Right cardiac atrium (tissue), 5 donors: ENCODE data around the gene SMIM20. TPM values are rescaled to one million over a fixed set of nuclear protein-coding genes. Genes with fewer than 3 reads are reported as not detected.

Experiments used
- ATAC-seq, 2 donors: fragments of 200-7000 bp; cut with Tn5 transposase; one replicate each; pipeline versions ENCODE4 v1.8.0 to v1.9.1; 2020; ENCODE audit warnings: moderate library complexity in 2 of 2, mild to moderate bottlenecking in 1 of 2
- DNase-seq, 3 donors: peaks; one replicate each; pipeline ENCODE4 v3.0.0-alpha.2; 2020
- H3K27ac ChIP-seq: one replicate; pipeline ENCODE4 v1.5.1; 2013; ENCODE audit warnings: mild to moderate bottlenecking, low read length, control low read depth, moderate library complexity
- H3K27me3 ChIP-seq: one replicate; pipeline ENCODE4 v1.6.1; 2013; ENCODE audit not compliant: control insufficient read depth, insufficient read depth
- H3K4me1 ChIP-seq: one replicate; pipeline ENCODE4 v1.6.1; 2013; ENCODE audit warnings: low read length; ENCODE audit not compliant: control insufficient read depth, insufficient read depth
- H3K4me3 ChIP-seq: one replicate; pipeline ENCODE4 v1.5.1; 2013; ENCODE audit warnings: low read length, control low read depth
- H3K9me3 ChIP-seq: one replicate; pipeline ENCODE4 v1.6.1; 2013; ENCODE audit warnings: low read length; ENCODE audit not compliant: control insufficient read depth
- WGBS: extraction: QIAGEN DNeasy Blood & Tissue Kit; methylation state at CpG from one replicate; pipeline ENCODE4 v1.1.7; 2013; 5-methylcytosine and 5-hydroxymethylcytosine counted together
- intact Hi-C, 4 donors: fragments of 100-400 bp; cut with DNase I; formaldehyde crosslinking; loops; one replicate each; pipeline versions ENCODE4 v1.11.0 to v1.14.0; 2022 to 2023
- polyA plus RNA-seq: library from polyadenylated mRNA; stranded (reverse); fragments of 200-250 nt; gene quantifications from one replicate; pipeline ENCODE4 v1.2.3, GENCODE V29; 2013
- total RNA-seq, 4 donors: library from RNA; stranded (reverse); fragmentation: NEBNext Ultra II Directional; extraction: Animal tissue kit (Norgen Biotek cat#: 25700); gene quantifications; one replicate each; pipeline ENCODE4 v1.2.1, GENCODE V29; 2021
- donor health status: healthy with polysubstance abuse.
- donor health status: DM: no; HTN: yes; CAD: no.
- donor health status: DM: no; HTN: no; CAD: no.
- donor health status: DM: no; HTN: yes; CAD: no; lungs with severe emphysema.
- donor health status: DM: yes; HTN: yes; CAD: no.

Gene SMIM20
- total and polyA plus RNA-seq, 5 donors: 28.0 to 47.9 (median 35.5) TPM

- no peak overlapping the region for H3K27ac ChIP-seq
- H3K27me3 ChIP-seq: no peaks in the 10 kb centered on the region
- intact Hi-C loops: no loop called here
- H3K4me3 ChIP-seq: no peak overlapping the region
- ATAC-seq (no peak), DNase-seq (no peak)
- peaks cover 3% of the 10 kb centered on the region for H3K4me1 ChIP-seq
- no peaks in the 10 kb centered on the region for H3K9me3 ChIP-seq
- 97% methylated on average over 1 of the region's 1 CpG for WGBS
Measured at GRCh38 chr4:25948051-25948450, 34.0 kb downstream of the SMIM20 start.

- Histone ChIP-seq H3K27me3 (no peaks in the 10 kb centered on the region), H3K4me3 (no peak overlapping the region), H3K27ac (no peak overlapping the region), H3K9me3 (no peaks in the 10 kb centered on the region), H3K4me1 (peaks cover 3% of the 10 kb centered on the region)
- intact Hi-C loops: no loop called here
- ATAC-seq (no peak), DNase-seq (no peak)
- 64% methylated on average over 6 of the region's 6 CpGs for WGBS
Measured at GRCh38 chr4:25949173-25949748, 35.2 kb downstream of the SMIM20 start.

DNA sequence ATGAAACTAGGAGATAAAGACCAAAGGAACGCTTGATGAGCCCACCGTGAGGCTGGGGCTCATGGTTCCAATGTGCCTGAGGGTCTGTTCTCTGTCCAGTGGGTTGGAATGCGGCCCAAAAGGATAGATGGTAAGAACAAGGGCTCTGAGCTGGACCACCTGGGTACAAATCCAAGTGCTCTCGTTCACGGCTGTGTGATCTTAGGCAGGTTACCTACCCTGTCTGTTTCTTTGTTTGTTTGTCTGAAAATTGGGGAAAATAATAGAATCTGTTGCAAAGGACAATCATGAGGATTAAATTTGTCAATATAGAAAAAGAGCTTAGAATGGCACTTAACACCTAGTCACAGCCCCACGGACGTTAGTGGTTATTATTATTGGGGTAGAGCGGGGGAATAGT lies 36.0 kb downstream of the SMIM20 start:
- WGBS: 80% methylated on average over 8 of the region's 8 CpGs
- ATAC-seq (no peak), DNase-seq (no peak)
- Histone ChIP-seq H3K4me1 (peaks cover 3% of the 10 kb centered on the region), H3K27ac (no peak overlapping the region), H3K4me3 (no peak overlapping the region), H3K27me3 (no peaks in the 10 kb centered on the region), H3K9me3 (no peaks in the 10 kb centered on the region)
- intact Hi-C loops: no loop called here

GRCh38 chr4:25950461-25951389 lies 36.7 kb downstream of the SMIM20 start:
- 55% methylated on average over 10 of the region's 10 CpGs for WGBS
- ATAC-seq: no peak
- Histone ChIP-seq H3K4me1 (peaks cover 3% of the 10 kb centered on the region), H3K4me3 (no peak overlapping the region), H3K9me3 (no peaks in the 10 kb centered on the region), H3K27me3 (no peaks in the 10 kb centered on the region), H3K27ac (no peak overlapping the region)
- intact Hi-C loops: no loop called here
- DNase-seq: no peak

- Histone ChIP-seq H3K4me1 (peaks cover 3% of the 10 kb centered on the region), H3K27ac (no peak overlapping the region), H3K4me3 (no peak overlapping the region), H3K9me3 (no peaks in the 10 kb centered on the region), H3K27me3 (no peaks in the 10 kb centered on the region)
- ATAC-seq: no peak
- DNase-seq: no peak
- 66% methylated on average over 6 of the region's 6 CpGs for WGBS
- intact Hi-C loops: no loop called here
Measured at GRCh38 chr4:25951390-25951952, 37.5 kb downstream of the SMIM20 start.

GRCh38 chr4:25953740-25954139 lies 39.7 kb downstream of the SMIM20 start:
- intact Hi-C loops: no loop called here
- H3K4me1 ChIP-seq: peaks cover 3% of the 10 kb centered on the region
- peak in 2 of 3 donors; percentile 38 to 54 for DNase-seq
- H3K27me3 ChIP-seq: no peaks in the 10 kb centered on the region
- peak in 1 of 2 donors; percentile 66 for ATAC-seq
- 74% methylated on average over 5 of the region's 5 CpGs for WGBS
- no peaks in the 10 kb centered on the region for H3K9me3 ChIP-seq
- H3K4me3 ChIP-seq: no peak overlapping the region
- no peak overlapping the region for H3K27ac ChIP-seq

DNA sequence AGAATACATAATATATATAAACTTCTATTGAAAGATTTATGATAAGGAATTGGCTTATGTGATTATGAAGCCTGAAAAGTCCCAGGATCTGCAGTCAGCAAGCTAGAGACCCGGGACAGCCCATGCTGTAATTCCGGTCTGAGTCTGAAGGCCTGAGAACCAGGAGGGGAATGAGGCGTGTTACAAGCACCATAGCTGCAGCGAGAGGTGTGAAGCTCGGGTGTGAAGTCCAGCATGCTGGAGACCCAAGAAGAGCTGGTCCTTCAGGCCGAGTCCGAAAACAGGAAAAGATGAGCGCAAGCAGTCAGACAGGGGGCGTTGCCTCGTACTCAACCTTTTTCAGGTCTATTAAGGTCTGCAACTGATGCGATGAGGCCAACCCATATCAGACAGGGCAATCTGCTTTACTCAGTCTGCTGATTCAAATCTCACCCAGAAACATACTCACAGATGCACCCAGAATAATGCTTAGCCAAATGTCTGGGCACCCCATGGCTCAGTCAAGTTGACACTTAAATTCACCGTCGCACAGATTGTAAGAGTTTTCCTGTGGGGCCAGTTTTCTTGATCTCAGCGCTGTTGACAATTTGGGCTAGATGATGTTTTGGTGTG lies 40.4 kb downstream of the SMIM20 start:
- Histone ChIP-seq H3K27ac (no peak overlapping the region), H3K4me3 (no peak overlapping the region), H3K9me3 (no peaks in the 10 kb centered on the region), H3K4me1 (peaks cover 3% of the 10 kb centered on the region), H3K27me3 (no peaks in the 10 kb centered on the region)
- ATAC-seq: no peak
- intact Hi-C loops: no loop called here
- 92% methylated on average over 14 of the region's 14 CpGs for WGBS
- no peak for DNase-seq

DNA sequence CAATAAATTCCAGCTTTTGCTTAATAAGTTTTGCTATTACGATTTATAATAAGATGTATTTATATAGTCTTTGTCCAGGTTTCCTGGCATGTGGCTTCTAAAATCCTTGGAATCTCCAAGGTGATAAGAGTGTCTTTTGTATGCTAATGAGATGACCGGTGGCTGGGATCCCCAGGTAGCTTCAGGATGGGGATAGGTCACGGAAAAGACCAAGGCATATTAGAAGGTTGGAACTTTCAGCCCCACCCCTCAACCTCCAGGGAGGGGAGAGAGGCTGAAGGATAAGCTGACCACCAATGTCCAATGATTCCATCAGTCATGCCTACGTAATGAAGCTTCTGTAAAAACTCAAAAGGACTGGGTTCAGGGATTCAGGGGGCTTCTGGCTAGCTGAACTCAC lies 41.7 kb downstream of the SMIM20 start:
- intact Hi-C loops: no loop called here
- Histone ChIP-seq H3K27me3 (no peaks in the 10 kb centered on the region), H3K4me1 (peaks cover 1% of the 10 kb centered on the region), H3K4me3 (no peak overlapping the region), H3K27ac (no peak overlapping the region), H3K9me3 (no peaks in the 10 kb centered on the region)
- no peak for DNase-seq
- no peak for ATAC-seq
- WGBS: 75% methylated on average over 4 of the region's 4 CpGs

- H3K4me3 ChIP-seq: no peak overlapping the region
- H3K27me3 ChIP-seq: no peaks in the 10 kb centered on the region
- ATAC-seq (no peak), DNase-seq (no peak)
- H3K9me3 ChIP-seq: no peaks in the 10 kb centered on the region
- H3K27ac ChIP-seq: no peak overlapping the region
- intact Hi-C loops: no loop called here
- H3K4me1 ChIP-seq: no peaks in the 10 kb centered on the region
- WGBS: 89% methylated on average over 1 of the region's 1 CpG
Measured at GRCh38 chr4:25956260-25956659, 42.2 kb downstream of the SMIM20 start.

GRCh38 chr4:25958110-25958509 lies 44.1 kb downstream of the SMIM20 start:
- 69% methylated on average over 8 of the region's 8 CpGs for WGBS
- no peaks in the 10 kb centered on the region for H3K27me3 ChIP-seq
- no peak overlapping the region for H3K27ac ChIP-seq
- no peak for DNase-seq
- intact Hi-C loops: no loop called here
- H3K9me3 ChIP-seq: no peaks in the 10 kb centered on the region
- no peaks in the 10 kb centered on the region for H3K4me1 ChIP-seq
- ATAC-seq: no peak
- no peak overlapping the region for H3K4me3 ChIP-seq

DNA sequence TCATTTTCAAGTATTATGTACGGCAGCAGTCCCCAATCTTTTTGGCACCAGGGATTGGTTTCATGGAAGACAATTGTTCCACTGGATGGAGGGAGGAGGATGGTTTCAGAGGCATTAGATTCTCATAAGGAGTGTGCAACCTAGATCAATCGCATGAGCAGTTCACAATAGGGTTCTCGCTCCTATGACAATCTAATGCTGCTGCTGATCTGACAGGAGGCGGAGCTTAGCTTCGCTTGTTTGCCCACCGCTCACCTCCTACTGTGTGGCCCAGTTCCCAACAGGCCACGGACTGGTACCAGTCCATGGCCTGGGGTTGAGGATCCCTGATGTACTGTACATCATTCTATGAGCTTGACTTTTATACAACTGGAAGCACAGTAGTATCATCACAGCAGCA lies 48.4 kb downstream of the SMIM20 start:
- intact Hi-C loops: no loop called here

More for the DNA sequence above, 48.4 kb downstream of the SMIM20 start:
- Histone ChIP-seq H3K27me3 (no peaks in the 10 kb centered on the region), H3K4me3 (no peak overlapping the region), H3K27ac (no peak overlapping the region), H3K4me1 (no peaks in the 10 kb centered on the region), H3K9me3 (no peaks in the 10 kb centered on the region)
- ATAC-seq (no peak), DNase-seq (no peak)
- WGBS: 94% methylated on average over 7 of the region's 7 CpGs
